Heart left ventricle (tissue), 16 donors: Measurements from ENCODE around the gene MRPL46. TPM values are rescaled to one million over a fixed set of nuclear protein-coding genes. Genes with fewer than 3 reads are reported as not detected.
A peak's percentile ranks its signal among the peaks of the same experiment; 100 is the strongest.

Experiments
- ATAC-seq, 4 donors: fragments of 200-7000 bp; cut with Tn5 transposase; one replicate each; pipeline ENCODE4 v1.9.1; 2020 to 2022; ENCODE audit warnings: moderate library complexity in 4 of 4, mild to moderate bottlenecking in 3 of 4, moderate number of reproducible peaks in 1 of 4
- DNase-seq, 5 donors: peaks; one replicate each; pipeline ENCODE4 v3.0.0-alpha.2; 2020
- H3K27ac ChIP-seq, 12 donors: fragments of 200-600 bp; sonication (generic) in 4 of 12; one replicate each; pipeline versions ENCODE4 v1.5.0 to v1.8.0; 2016 to 2022; ENCODE audit warnings: mild to moderate bottlenecking in 2 of 12
- H3K27me3 ChIP-seq, 9 donors: fragments of 200-600 bp; sonication (generic) in 2 of 9; one replicate each; pipeline versions ENCODE4 v1.5.1 to v1.8.0; 2016 to 2022; ENCODE audit warnings: mild to moderate bottlenecking in 3 of 9
- H3K36me3 ChIP-seq, 9 donors: fragments of 200-600 bp; sonication (generic) in 2 of 9; one replicate each; pipeline versions ENCODE4 v1.5.0 to v1.8.0; 2018 to 2022; ENCODE audit warnings: mild to moderate bottlenecking in 2 of 9
- H3K4me1 ChIP-seq, 12 donors: fragments of 200-600 bp; sonication (generic) in 4 of 12; one replicate each; pipeline versions ENCODE4 v1.5.0 to v1.8.0; 2016 to 2022; ENCODE audit warnings: mild to moderate bottlenecking in 3 of 12
- H3K4me3 ChIP-seq, 12 donors: fragments of 200-600 bp; sonication (generic) in 4 of 12; one replicate each; pipeline versions ENCODE4 v1.5.0 to v1.8.0; 2017 to 2022; ENCODE audit warnings: mild to moderate bottlenecking in 9 of 12, moderate library complexity in 4 of 12
- H3K9me3 ChIP-seq, 12 donors: fragments of 200-600 bp; sonication (generic) in 4 of 12; one replicate each; pipeline versions ENCODE4 v1.5.0 to v1.8.0; 2016 to 2022; ENCODE audit warnings: mild to moderate bottlenecking in 1 of 12
- POLR2A ChIP-seq, 2 donors: fragments of 450-650 bp; IDR thresholded peaks; one replicate each; pipeline ENCODE4 v1.6.1; 2017; ENCODE audit warnings: antibody characterized with exemption in 2 of 2, mild to moderate bottlenecking in 2 of 2, moderate library complexity in 2 of 2
- WGBS, 4 donors: extraction: QIAGEN DNeasy Blood & Tissue Kit in 2 of 4; methylation state at CpG; one replicate each; pipeline versions ENCODE4 v1.1.5 to v1.1.7; 2013 to 2018; 5-methylcytosine and 5-hydroxymethylcytosine counted together
- intact Hi-C, 10 donors: fragments of 100-400 bp; cut with DNase I; formaldehyde crosslinking; loops; one replicate each; pipeline versions ENCODE4 v1.11.1 to v1.14.2; 2022
- polyA plus RNA-seq, 2 donors: library from polyadenylated mRNA; stranded (reverse); fragments of 200-250 nt; gene quantifications; one replicate each; pipeline ENCODE4 v1.2.3, GENCODE V29; 2013
- total RNA-seq, 9 donors: library from RNA; depleted of rRNA in 2 of 9; stranded (reverse); fragments of >200 nt in 2 of 9; fragmentation: NEBNext Ultra II Directional in 3 of 9; extraction: Animal tissue kit (Norgen Biotek cat#: 25700) in 3 of 9; gene quantifications; one replicate each; pipeline versions ENCODE4 v1.1.0 to v1.2.4, GENCODE V29; 2016 to 2023
- TF ChIP-seq, protein P1 (sequence below), 12 donors: fragments of 200-600 bp; sonication (generic) in 4 of 12; IDR thresholded peaks; one replicate each; pipeline versions ENCODE4 v1.5.0 to v1.8.0; 2018 to 2022; ENCODE audit warnings: antibody characterized with exemption in 12 of 12, mild to moderate bottlenecking in 5 of 12
- donor health status: ischemic (EF 13 %, LVEDD 7.1; RV severe dilation, severe dysfunction).
- donor health status: healthy with polysubstance abuse.
- donor health status: DM: no; HTN: yes; CAD: no.
- donor health status: DM: no; HTN: no; CAD: no.
- donor health status: ischemic (EF 25% LVEDD 6.9; RV normal size, moderate dysfunction).
- donor health status: ischemic (EF 25% LVEDD 5.7; RV mildly dilated, moderate dysfunction).
- donor health status: healthy.
- donor health status: DM: yes; HTN: yes; CAD: no.
- donor health status: ischemic (EF 35%, LVEDD 5.7; RV mildly dilated, moderate dysfunction).
- donor health status: nonischemic (EF 11% LVEDD 7.7; RV severe dilation, severe dysfunction).
- donor health status: DM: yes; HTN: yes; CAD: no.
- donor health status: PGD.
- donor health status: ischemic (EF 29% LVEDD 5.4; RV normal size, mild dysfunction).
- donor health status: nonischemic (EF 23%, LVEDD 6.1; RV moderate dilation, normal function).

The MRPL46 gene
- total and polyA plus RNA-seq, 11 donors: 40.7 to 113 (median 79.5) TPM

DNA sequence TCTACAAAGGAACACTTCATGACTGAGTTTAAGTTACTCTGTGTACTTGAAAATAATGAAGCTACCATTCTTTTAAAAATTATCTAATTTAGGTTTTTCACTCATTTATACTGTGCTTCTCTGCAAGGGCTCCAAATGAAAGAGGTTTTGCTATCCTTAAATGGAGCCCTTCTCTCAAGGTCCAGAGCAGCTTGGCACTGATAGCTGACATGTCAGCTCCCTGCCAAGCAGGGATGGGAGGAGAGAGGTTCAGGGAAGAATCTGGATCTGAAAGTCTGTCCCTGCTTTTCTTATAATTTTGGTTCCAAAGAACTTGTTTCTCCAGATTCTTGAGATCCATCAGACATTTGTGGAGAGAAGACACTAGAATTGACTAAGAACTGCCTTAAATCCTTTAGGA is 39.4 kb upstream of the MRPL46 start:
- DNase-seq (no peak), ATAC-seq (peak in 3 of 4 donors; percentile 47 to 73 (median 50))
- Histone ChIP-seq H3K27me3 (no peaks in the 10 kb centered on the region), H3K4me3 (no peak overlapping the region), H3K36me3 (peaks cover 0 to 97% (median 50%) of the 10 kb centered on the region in 9 donors), H3K4me1 (peaks cover 0 to 13% (median 0%) of the 10 kb centered on the region in 12 donors), H3K9me3 (no peaks in the 10 kb centered on the region), H3K27ac (peak overlapping the region in 3 of 12 donors; percentile 5 to 55 (median 13))
- intact Hi-C loops: no loop called here
- TF ChIP-seq POLR2A (IDR thresholded peaks at IDR 0.05): no peak
- TF ChIP-seq, protein P1, sequence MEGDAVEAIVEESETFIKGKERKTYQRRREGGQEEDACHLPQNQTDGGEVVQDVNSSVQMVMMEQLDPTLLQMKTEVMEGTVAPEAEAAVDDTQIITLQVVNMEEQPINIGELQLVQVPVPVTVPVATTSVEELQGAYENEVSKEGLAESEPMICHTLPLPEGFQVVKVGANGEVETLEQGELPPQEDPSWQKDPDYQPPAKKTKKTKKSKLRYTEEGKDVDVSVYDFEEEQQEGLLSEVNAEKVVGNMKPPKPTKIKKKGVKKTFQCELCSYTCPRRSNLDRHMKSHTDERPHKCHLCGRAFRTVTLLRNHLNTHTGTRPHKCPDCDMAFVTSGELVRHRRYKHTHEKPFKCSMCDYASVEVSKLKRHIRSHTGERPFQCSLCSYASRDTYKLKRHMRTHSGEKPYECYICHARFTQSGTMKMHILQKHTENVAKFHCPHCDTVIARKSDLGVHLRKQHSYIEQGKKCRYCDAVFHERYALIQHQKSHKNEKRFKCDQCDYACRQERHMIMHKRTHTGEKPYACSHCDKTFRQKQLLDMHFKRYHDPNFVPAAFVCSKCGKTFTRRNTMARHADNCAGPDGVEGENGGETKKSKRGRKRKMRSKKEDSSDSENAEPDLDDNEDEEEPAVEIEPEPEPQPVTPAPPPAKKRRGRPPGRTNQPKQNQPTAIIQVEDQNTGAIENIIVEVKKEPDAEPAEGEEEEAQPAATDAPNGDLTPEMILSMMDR (IDR thresholded peaks at IDR 0.05): no peak

DNA sequence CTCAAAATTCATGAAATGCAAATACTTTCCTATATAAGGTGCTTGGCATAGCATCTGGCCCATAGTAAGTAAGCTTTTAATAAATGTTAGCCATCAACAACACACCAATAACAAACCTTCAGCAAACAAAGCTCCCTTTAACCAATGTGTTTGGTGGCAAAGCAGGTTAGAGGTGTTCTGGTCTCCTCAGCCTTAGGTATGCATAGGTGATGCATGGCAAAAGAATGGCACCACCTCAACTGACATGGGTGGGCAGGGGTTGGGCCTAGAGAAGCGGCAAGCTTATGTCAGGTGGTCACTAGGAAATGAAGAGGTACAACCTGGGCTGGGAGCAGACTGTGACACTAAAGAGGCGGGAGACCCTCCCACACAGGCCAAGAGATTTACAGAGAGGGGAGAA is 38.5 kb upstream of the MRPL46 start:
- no peak for TF ChIP-seq POLR2A (IDR thresholded peaks at IDR 0.05)
- TF ChIP-seq, protein P1 (IDR thresholded peaks at IDR 0.05): no peak
- 96 to 100% (median 97%) methylated on average over 2 of the region's 2 CpGs for WGBS, 4 donors
- no peaks in the 10 kb centered on the region for H3K27me3 ChIP-seq
- H3K36me3 ChIP-seq: peaks cover 0 to 90% (median 42%) of the 10 kb centered on the region in 9 donors
- intact Hi-C loops: no loop called here
- ATAC-seq (no peak), DNase-seq (no peak)
- H3K27ac ChIP-seq: no peak overlapping the region
- H3K4me3 ChIP-seq: no peak overlapping the region
- peaks cover 0 to 13% (median 0%) of the 10 kb centered on the region in 12 donors for H3K4me1 ChIP-seq
- H3K9me3 ChIP-seq: no peaks in the 10 kb centered on the region

DNA sequence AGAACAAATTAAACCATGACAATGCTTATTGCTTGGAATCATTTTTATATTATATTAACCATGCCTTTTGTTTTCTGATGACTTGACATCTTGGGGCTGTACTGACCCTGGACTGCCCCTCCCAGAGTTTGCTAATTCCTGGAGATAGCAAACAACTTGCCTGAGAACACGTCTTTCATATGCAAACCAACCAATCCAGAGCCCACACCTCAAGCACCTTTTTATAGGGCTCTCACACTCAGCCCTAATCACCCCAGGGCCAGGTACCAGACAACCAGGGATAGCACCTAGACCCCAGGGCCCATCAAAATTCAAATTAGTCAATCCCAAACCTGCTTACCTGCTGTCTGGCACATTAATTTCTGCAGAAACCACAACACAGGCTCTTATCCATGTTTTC is 37.3 kb upstream of the MRPL46 start:
- WGBS, 4 donors: 85 to 100% (median 95%) methylated on average over 1 of the region's 1 CpG
- no peak for TF ChIP-seq POLR2A (IDR thresholded peaks at IDR 0.05)
- TF ChIP-seq, protein P1 (IDR thresholded peaks at IDR 0.05): no peak
- Histone ChIP-seq H3K4me3 (no peak overlapping the region), H3K27ac (no peak overlapping the region), H3K9me3 (no peaks in the 10 kb centered on the region), H3K27me3 (no peaks in the 10 kb centered on the region), H3K4me1 (peaks cover 0 to 15% (median 0%) of the 10 kb centered on the region in 12 donors), H3K36me3 (peaks cover 0 to 77% (median 35%) of the 10 kb centered on the region in 9 donors)
- no peak for DNase-seq
- ATAC-seq: no peak
- intact Hi-C loops: no loop called here

DNA sequence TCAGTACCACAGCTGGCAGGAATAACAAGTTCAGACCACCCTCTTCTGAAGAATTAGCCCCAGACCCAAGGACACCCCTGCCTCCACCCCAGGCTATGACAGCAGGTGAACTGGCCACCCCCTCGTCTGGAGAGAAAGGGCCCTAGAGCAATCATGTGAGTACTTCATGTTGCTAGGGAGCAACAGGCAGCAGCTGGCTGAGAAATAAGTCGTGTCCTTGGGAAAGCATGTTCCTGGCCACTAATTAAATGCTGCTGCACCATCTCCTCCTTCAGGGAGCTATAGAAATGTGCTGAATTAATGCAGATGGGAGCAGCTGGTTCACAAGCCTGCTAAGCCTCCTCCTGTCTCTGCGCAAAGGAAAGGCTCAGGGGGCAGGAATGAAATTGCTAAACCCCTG is 31.8 kb upstream of the MRPL46 start:
- peaks cover 0 to 24% (median 7%) of the 10 kb centered on the region in 9 donors for H3K36me3 ChIP-seq

More for the DNA sequence above, 31.8 kb upstream of the MRPL46 start:
- DNase-seq (peak in 2 of 5 donors; percentile 34 to 57), ATAC-seq (peak; percentile 47 to 79 (median 61))
- intact Hi-C loops: loop anchor here in 2 of 10 donors (5.0 kb wide), 2 partner anchors 33 to 73 kb away; no protein-coding TSS in a partner anchor
- no peaks in the 10 kb centered on the region for H3K9me3 ChIP-seq
- H3K4me3 ChIP-seq: no peak overlapping the region
- 47 to 67% (median 61%) methylated on average over 2 to 3 of the region's 3 CpGs for WGBS, 4 donors
- peak overlapping the region in 10 of 12 donors; percentile 3 to 83 (median 48) for H3K27ac ChIP-seq
- TF ChIP-seq, protein P1 (IDR thresholded peaks at IDR 0.05): no peak
- no peak for TF ChIP-seq POLR2A (IDR thresholded peaks at IDR 0.05)
- H3K27me3 ChIP-seq: no peaks in the 10 kb centered on the region
- peaks cover 0 to 39% (median 9%) of the 10 kb centered on the region in 12 donors for H3K4me1 ChIP-seq
